Measurements from ENCODE around the gene CLDN11. TPM values are rescaled to one million over a fixed set of nuclear protein-coding genes. Genes with fewer than 3 reads are reported as not detected.

Gene CLDN11
- total and polyA plus RNA-seq, 2 of the 8 experiments (the other 6 are each of a cell fraction or from before 2014, with no cell fraction given), result 4.8 to 12.5 TPM

DNA sequence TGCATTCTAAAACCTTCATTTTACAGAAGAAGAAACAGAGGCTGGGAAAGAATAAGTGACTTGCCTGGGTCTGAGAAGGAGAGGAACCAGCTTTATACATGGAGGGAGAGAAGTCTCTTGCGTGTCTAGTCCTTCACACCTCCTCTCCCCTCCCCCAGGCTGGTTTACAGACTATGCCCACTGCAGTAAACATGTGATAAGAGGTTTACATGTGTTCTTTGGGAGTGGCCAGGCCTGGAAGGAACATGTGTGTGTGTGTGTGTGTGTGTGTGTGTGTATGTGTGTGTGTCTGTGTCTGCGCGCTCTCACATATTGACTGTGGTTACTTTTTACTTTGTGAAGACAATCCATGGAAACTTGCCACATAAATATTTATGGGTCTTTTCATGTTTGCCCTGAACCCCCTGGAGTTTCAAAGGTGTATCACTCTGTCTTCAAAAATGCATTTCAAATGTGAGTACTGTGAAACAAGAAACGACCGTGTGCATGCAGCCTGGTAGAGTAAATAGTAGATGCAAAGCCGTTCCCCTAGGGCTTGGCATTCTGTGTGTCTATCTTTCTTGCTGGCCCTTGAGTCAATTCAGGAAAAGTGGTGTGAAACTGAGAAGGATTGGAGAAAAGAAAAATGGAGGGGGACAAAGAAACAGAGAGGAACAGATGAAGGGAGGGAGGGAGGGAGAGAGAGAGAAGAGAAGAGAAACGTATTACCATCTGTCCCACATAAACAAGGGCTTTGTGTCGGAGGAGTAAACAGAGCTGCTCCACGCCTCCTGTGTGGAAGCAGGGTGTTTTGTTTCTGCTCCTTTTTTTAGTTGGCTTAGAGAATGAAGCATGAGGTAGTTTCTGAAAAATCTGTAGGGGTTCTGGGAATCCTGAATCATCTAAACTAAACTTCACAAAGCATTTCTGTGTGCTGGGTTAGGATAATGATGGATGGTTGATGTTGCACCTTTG lies 51.7 kb downstream of the CLDN11 start:
- H2BK12ac ChIP-seq (ENCODE audit: low read depth, low read length), result no peak overlapping the region
- DNase-seq (ENCODE audit: low read depth in 1 of 2, low spot score in 2 of 2) (peak in 1 of 2 experiments; percentile 26), FAIRE-seq (no peak)
- no peaks in the 10 kb centered on the region for H3K27me3 ChIP-seq (replicated peaks in 1 of 4; ENCODE audit: control insufficient read depth in 3 of 4, extremely low read depth in 1 of 4, insufficient read depth in 3 of 4, low read length in 3 of 4)
- whole genome bisulfite sequencing, 2 experiments (ENCODE audit: extremely low coverage in 1 of 2, insufficient coverage in 1 of 2, insufficient read length in 1 of 2, insufficient replicate concordance in 2 of 2, low coverage in 1 of 2, low lambda C conversion rate in 2 of 2, missing lambda C conversion rate in 1 of 2), result 87% methylated on average over 8 of the region's 9 CpGs; no CpG with 5 or more reads in 1 of the 2 experiments
- no peaks in the 10 kb centered on the region for H3K23me2 ChIP-seq (ENCODE audit: low read depth, low read length)
- H4K91ac ChIP-seq (replicated peaks; ENCODE audit: insufficient read length, low read length), result no peak overlapping the region
- H2BK15ac ChIP-seq (ENCODE audit: low read length), result no peak overlapping the region
- no peak overlapping the region for H3K18ac ChIP-seq (ENCODE audit: extremely low read depth, low read length)
- peaks cover 0 to 6% (median 0%) of the 10 kb centered on the region in 4 experiments; a peak in 1 of 7 replicates for H3K4me1 ChIP-seq (replicated peaks in 1 of 4; ENCODE audit: control insufficient read depth in 3 of 4, insufficient read depth in 4 of 4, low read length in 3 of 4)
- no peaks in the 10 kb centered on the region for H3K79me2 ChIP-seq (ENCODE audit: control insufficient read depth in 1 of 2, insufficient read depth in 2 of 2, low read length in 2 of 2)
- H3K23ac ChIP-seq (ENCODE audit: insufficient read length), result no peak overlapping the region
- ChIA-PET POLR2A (ENCODE audit: partially characterized antibody) (interaction anchor here (0.8 kb wide), 1 partner anchor 53 kb away, joined by 3 read pairs; no protein-coding TSS in a partner anchor), CTCF (ENCODE audit: partially characterized antibody) (interaction anchor here (0.7 to 2.1 kb wide), 5 partner anchors 25 to 341 kb away, joined by 3 to 6 read pairs (median 3); no protein-coding TSS in a partner anchor)
- no peaks in the 10 kb centered on the region for H3K9me3 ChIP-seq (ENCODE audit: insufficient read depth in 2 of 2, low read depth in 1 of 2, low read length in 1 of 2)
- H3K4me3 ChIP-seq (ENCODE audit: extremely low read depth in 1 of 4, insufficient read depth in 2 of 4, low read depth in 3 of 4, low read length in 4 of 4), result no peak overlapping the region
- H3K79me1 ChIP-seq (ENCODE audit: low read depth, low read length), result no peaks in the 10 kb centered on the region
- no peak overlapping the region for H2AK5ac ChIP-seq (ENCODE audit: low read depth, low read length)
- no peak overlapping the region for H3K9ac ChIP-seq (replicated peaks in 1 of 4; ENCODE audit: extremely low read depth in 1 of 4, low read depth in 3 of 4, low read length in 3 of 4)
- 0 out of 4 replicates have a peak overlapping the region, but pooled peaks of 1 of the 2 experiments have one; percentile 4 for H3K4me2 ChIP-seq (ENCODE audit: insufficient read depth in 1 of 2, low read depth in 2 of 2, low read length in 2 of 2)
- no peak overlapping the region for H3K56ac ChIP-seq (replicated peaks; ENCODE audit: insufficient read length, low read depth, low read length)
- no peak overlapping the region for H4K8ac ChIP-seq (ENCODE audit: extremely low read depth, insufficient read depth, low read length)
- TF ChIP-seq POU5F1 (IDR thresholded peaks at IDR 0.05; ENCODE audit: low read depth, low read length) (no peak), SP4 (IDR thresholded peaks at IDR 0.05; ENCODE audit: low read length) (no peak)
- H4K5ac ChIP-seq (ENCODE audit: insufficient read length, low read depth, low read length), result no peak overlapping the region
- H2BK120ac ChIP-seq (replicated peaks; ENCODE audit: low read depth, low read length), result no peak overlapping the region
- H3K14ac ChIP-seq (ENCODE audit: insufficient read length), result no peak overlapping the region
- no peak overlapping the region for H3K4ac ChIP-seq (replicated peaks; ENCODE audit: insufficient read length, low read depth, low read length)
- H3K36me3 ChIP-seq (ENCODE audit: control insufficient read depth in 2 of 4, insufficient read depth in 4 of 4, low read length in 3 of 4), result no peaks in the 10 kb centered on the region
- H4K20me1 ChIP-seq (replicated peaks in 1 of 2; ENCODE audit: control insufficient read depth in 1 of 2, insufficient read depth in 2 of 2, low read length in 2 of 2), result no peaks in the 10 kb centered on the region
- no peak overlapping the region for H2BK20ac ChIP-seq (ENCODE audit: low read length)
- H2AFZ ChIP-seq (ENCODE audit: low read length), result peak overlapping the region; percentile 85
- no peak overlapping the region; the same call in 1 of the 2 replicates for H3K27ac ChIP-seq (ENCODE audit: low read depth, low read length)
- no peak overlapping the region for H2BK5ac ChIP-seq (ENCODE audit: low read depth, low read length)

Measured in H1 (cell line).